Left lobe of liver (tissue), 2 donors: ENCODE data around the gene USP6NL. TPM values are rescaled to one million over a fixed set of nuclear protein-coding genes. Genes with fewer than 3 reads are reported as not detected.
"Not testable (repeated sequence)": the region's sequence is repeated elsewhere in the genome, so short reads cannot be mapped to it uniquely, and the experiment has no call there.

Source experiments
- ATAC-seq: fragments of 200-7000 bp; cut with Tn5 transposase; one replicate; pipeline ENCODE4 v1.9.1; 2020; ENCODE audit warnings: mild to moderate bottlenecking, moderate library complexity
- DNase-seq: peaks from one replicate; pipeline ENCODE4 v3.0.0-alpha.2; 2020; ENCODE audit warnings: low spot score
- total RNA-seq: library from RNA; stranded (reverse); gene quantifications from one replicate; pipeline ENCODE4 v1.2.1, GENCODE V29; 2021
- donor health status: DM: no; HTN: no; CAD: no; lungs with moderate emphysema.
- donor health status: DM: no; HTN: yes; CAD: no.

Gene USP6NL
- total RNA-seq: 9.0 TPM

- DNase-seq (peak; percentile 96), ATAC-seq (peak; percentile 94)
Observed at GRCh38 chr10:11611248-11612020, at the start of gene USP6NL. TSS of gene USP6NL (minus strand) at chr10:11611650. CDS start at chr10:11597634, 14,016 bp downstream.

- DNase-seq (peak; percentile 18), ATAC-seq (no peak)
Observed at GRCh38 chr10:11658801-11659368, 47.4 kb upstream of the USP6NL start.

GRCh38 chr10:11655836-11656235, 44.4 kb upstream of the USP6NL start:
- no peak for ATAC-seq
- DNase-seq: no peak

- DNase-seq (no peak), ATAC-seq (no peak)
Observed at GRCh38 chr10:11654659-11655058, 43.2 kb upstream of the USP6NL start.

- ATAC-seq: no peak
- no peak for DNase-seq
Observed at GRCh38 chr10:11653758-11654471, 42.5 kb upstream of the USP6NL start.

- ATAC-seq (peak; percentile 62), DNase-seq (no peak)
Observed at GRCh38 chr10:11647676-11648075, 36.2 kb upstream of the USP6NL start.

GRCh38 chr10:11646450-11646849, 35.0 kb upstream of the USP6NL start:
- no peak for DNase-seq
- ATAC-seq: no peak

GRCh38 chr10:11643039-11643438, 31.6 kb upstream of the USP6NL start:
- DNase-seq (no peak), ATAC-seq (no peak)

- no peak for ATAC-seq
- no peak for DNase-seq
Observed at GRCh38 chr10:11642566-11642965, 31.1 kb upstream of the USP6NL start.

GRCh38 chr10:11639849-11640764, 28.7 kb upstream of the USP6NL start:
- peak; percentile 79 for DNase-seq
- ATAC-seq: peak; percentile 92

- DNase-seq (no peak), ATAC-seq (no peak)
Observed at GRCh38 chr10:11639362-11639761, 27.9 kb upstream of the USP6NL start.

- ATAC-seq (no peak), DNase-seq (no peak)
Observed at GRCh38 chr10:11638055-11638698, 26.7 kb upstream of the USP6NL start.

- ATAC-seq (no peak), DNase-seq (no peak)
Observed at GRCh38 chr10:11636697-11637303, 25.4 kb upstream of the USP6NL start.

GRCh38 chr10:11631890-11632587, 20.6 kb upstream of the USP6NL start:
- DNase-seq (no peak), ATAC-seq (peak; percentile 84)

GRCh38 chr10:11631291-11631690, 19.8 kb upstream of the USP6NL start:
- DNase-seq: no peak
- no peak for ATAC-seq

GRCh38 chr10:11629731-11630130, 18.3 kb upstream of the USP6NL start:
- DNase-seq (no peak), ATAC-seq (no peak)

GRCh38 chr10:11627941-11628340, 16.5 kb upstream of the USP6NL start:
- not testable (repeated sequence) for DNase-seq, ATAC-seq

- no peak for DNase-seq
- no peak for ATAC-seq
Observed at GRCh38 chr10:11626071-11626470, 14.6 kb upstream of the USP6NL start.

GRCh38 chr10:11625019-11625735, 13.7 kb upstream of the USP6NL start:
- no peak for ATAC-seq

More at GRCh38 chr10:11625019-11625735, 13.7 kb upstream of the USP6NL start:
- no peak for DNase-seq
